Measurements from ENCODE around the gene SERPINB7.
A peak's percentile ranks its signal among the peaks of the same experiment; 100 is the strongest.

Gene SERPINB7

GRCh38 chr18:63850020-63850419 is 74.8 kb downstream of the SERPINB7 start:
- H3K4me3 ChIP-seq (ENCODE audit: low read depth, low read length) = no peak overlapping the region
- DNase-seq (ENCODE audit: low read depth) = peak; percentile 79
- peak; percentile 76 for TF ChIP-seq CTCF (IDR thresholded peaks at IDR 0.05; ENCODE audit: control insufficient read depth, extremely low read depth, insufficient read depth)

GRCh38 chr18:63850636-63851035 is 75.4 kb downstream of the SERPINB7 start:
- TF ChIP-seq CTCF (IDR thresholded peaks at IDR 0.05; ENCODE audit: control insufficient read depth, extremely low read depth, insufficient read depth) = no peak
- no peak for DNase-seq (ENCODE audit: low read depth)

More at GRCh38 chr18:63850636-63851035, 75.4 kb downstream of the SERPINB7 start:
- no peak overlapping the region for H3K4me3 ChIP-seq (ENCODE audit: low read depth, low read length)

Measured in LNCaP clone FGC (cell line).